Measurements from ENCODE around the gene DNASE1. TPM values are rescaled to one million over a fixed set of nuclear protein-coding genes. Genes with fewer than 3 reads are reported as not detected.

The DNASE1 gene
- total and polyA plus RNA-seq, 9 of the 15 experiments (the other 6 are each of a cell fraction or from before 2014, with no cell fraction given): 0.53 to 10.1 (median 5.9) TPM

DNA sequence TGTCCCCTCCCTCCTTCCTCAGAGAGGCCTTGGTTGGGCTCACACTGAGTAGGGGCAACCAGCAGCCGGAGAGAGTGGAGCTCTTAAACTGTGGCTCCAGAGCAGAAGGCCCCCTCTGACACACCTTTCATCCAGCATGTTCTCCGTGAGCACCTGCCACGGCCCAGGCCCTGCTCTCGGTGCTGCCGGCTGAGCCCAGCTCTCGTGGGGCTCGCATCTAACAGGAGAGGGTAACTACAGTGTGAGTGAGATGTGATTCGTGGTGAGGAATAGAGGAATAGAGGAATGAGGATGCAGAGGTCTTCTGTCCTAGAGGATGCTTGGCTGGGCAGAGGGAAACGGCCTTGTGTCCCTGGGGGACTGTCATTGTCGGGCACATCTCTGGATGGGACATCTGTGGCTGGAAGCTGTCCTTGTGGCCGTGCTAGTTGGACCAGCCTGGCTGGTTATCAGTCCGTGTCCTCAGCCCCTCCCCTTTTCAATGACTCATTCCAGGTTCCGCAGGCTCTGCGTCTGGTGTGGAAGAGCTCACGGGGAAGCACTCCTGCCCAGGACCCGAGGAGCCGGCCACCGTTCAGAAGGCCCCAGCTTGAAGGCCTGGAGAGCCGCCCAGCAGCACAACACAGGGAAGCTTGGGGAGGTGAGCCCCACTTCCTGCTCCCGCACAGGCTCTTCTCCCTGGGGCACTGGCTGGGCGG, 11.9 kb upstream of the DNASE1 start (continued):
- TF ChIP-seq, protein P1, sequence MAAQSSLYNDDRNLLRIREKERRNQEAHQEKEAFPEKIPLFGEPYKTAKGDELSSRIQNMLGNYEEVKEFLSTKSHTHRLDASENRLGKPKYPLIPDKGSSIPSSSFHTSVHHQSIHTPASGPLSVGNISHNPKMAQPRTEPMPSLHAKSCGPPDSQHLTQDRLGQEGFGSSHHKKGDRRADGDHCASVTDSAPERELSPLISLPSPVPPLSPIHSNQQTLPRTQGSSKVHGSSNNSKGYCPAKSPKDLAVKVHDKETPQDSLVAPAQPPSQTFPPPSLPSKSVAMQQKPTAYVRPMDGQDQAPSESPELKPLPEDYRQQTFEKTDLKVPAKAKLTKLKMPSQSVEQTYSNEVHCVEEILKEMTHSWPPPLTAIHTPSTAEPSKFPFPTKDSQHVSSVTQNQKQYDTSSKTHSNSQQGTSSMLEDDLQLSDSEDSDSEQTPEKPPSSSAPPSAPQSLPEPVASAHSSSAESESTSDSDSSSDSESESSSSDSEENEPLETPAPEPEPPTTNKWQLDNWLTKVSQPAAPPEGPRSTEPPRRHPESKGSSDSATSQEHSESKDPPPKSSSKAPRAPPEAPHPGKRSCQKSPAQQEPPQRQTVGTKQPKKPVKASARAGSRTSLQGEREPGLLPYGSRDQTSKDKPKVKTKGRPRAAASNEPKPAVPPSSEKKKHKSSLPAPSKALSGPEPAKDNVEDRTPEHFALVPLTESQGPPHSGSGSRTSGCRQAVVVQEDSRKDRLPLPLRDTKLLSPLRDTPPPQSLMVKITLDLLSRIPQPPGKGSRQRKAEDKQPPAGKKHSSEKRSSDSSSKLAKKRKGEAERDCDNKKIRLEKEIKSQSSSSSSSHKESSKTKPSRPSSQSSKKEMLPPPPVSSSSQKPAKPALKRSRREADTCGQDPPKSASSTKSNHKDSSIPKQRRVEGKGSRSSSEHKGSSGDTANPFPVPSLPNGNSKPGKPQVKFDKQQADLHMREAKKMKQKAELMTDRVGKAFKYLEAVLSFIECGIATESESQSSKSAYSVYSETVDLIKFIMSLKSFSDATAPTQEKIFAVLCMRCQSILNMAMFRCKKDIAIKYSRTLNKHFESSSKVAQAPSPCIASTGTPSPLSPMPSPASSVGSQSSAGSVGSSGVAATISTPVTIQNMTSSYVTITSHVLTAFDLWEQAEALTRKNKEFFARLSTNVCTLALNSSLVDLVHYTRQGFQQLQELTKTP (IDR thresholded peaks at IDR 0.05; ENCODE audit: low read depth in 1 of 2, partially characterized antibody in 2 of 2): no peak
- TF ChIP-seq ARHGAP35 (IDR thresholded peaks at IDR 0.05; ENCODE audit: partially characterized antibody) (peak; percentile 26), RBM17 (IDR thresholded peaks at IDR 0.05; ENCODE audit: borderline replicate concordance, low read depth, low read length) (no peak), E2F3 (CRISPR knock-in tag; IDR thresholded peaks at IDR 0.05) (no peak), HNRNPL (IDR thresholded peaks at IDR 0.05; ENCODE audit: low read depth, low read length) (no peak), ELF4 (CRISPR knock-in tag; IDR thresholded peaks at IDR 0.05) (no peak), MTA3 (IDR thresholded peaks at IDR 0.05; ENCODE audit: borderline replicate concordance) (0 out of 2 replicates have a peak, but pooled peaks have one; percentile 20), LARP7 (IDR thresholded peaks at IDR 0.05) (no peak), COPS2 (conservative IDR thresholded peaks at IDR 0.05) (no peak), FOXK1 (CRISPR knock-in tag; IDR thresholded peaks at IDR 0.05; ENCODE audit: borderline replicate concordance) (no peak), PRMT5 (CRISPR knock-in tag; IDR thresholded peaks at IDR 0.05) (no peak), ZNF695 (CRISPR knock-in tag; IDR thresholded peaks at IDR 0.05) (no peak), ZC3H4 (CRISPR knock-in tag; IDR thresholded peaks at IDR 0.05; ENCODE audit: borderline replicate concordance) (no peak), FOXA3 (CRISPR knock-in tag; conservative IDR thresholded peaks at IDR 0.05 in 1 of 2, IDR thresholded peaks at IDR 0.05 in 1 of 2) (no peak), ATF7 (IDR thresholded peaks at IDR 0.05) (peak; percentile 62; the same call in 1 of the 2 replicates), SRSF9 (IDR thresholded peaks at IDR 0.05; ENCODE audit: borderline replicate concordance, low read depth, low read length) (no peak), RCOR1 (IDR thresholded peaks at IDR 0.05; ENCODE audit: borderline replicate concordance in 1 of 2, low read depth in 2 of 2, low read length in 2 of 2) (peak in 1 of 2 experiments; percentile 31; a peak in 1 of 4 replicates)
- TF ChIP-seq, protein P2, sequence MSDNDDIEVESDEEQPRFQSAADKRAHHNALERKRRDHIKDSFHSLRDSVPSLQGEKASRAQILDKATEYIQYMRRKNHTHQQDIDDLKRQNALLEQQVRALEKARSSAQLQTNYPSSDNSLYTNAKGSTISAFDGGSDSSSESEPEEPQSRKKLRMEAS (CRISPR knock-in tag; IDR thresholded peaks at IDR 0.05): 0 out of 2 replicates have a peak, but pooled peaks have one; percentile 44
- TF ChIP-seq, protein P3, sequence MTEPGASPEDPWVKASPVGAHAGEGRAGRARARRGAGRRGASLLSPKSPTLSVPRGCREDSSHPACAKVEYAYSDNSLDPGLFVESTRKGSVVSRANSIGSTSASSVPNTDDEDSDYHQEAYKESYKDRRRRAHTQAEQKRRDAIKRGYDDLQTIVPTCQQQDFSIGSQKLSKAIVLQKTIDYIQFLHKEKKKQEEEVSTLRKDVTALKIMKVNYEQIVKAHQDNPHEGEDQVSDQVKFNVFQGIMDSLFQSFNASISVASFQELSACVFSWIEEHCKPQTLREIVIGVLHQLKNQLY (CRISPR knock-in tag; conservative IDR thresholded peaks at IDR 0.05): no peak
- TF ChIP-seq, protein P4, sequence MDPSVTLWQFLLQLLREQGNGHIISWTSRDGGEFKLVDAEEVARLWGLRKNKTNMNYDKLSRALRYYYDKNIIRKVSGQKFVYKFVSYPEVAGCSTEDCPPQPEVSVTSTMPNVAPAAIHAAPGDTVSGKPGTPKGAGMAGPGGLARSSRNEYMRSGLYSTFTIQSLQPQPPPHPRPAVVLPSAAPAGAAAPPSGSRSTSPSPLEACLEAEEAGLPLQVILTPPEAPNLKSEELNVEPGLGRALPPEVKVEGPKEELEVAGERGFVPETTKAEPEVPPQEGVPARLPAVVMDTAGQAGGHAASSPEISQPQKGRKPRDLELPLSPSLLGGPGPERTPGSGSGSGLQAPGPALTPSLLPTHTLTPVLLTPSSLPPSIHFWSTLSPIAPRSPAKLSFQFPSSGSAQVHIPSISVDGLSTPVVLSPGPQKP (CRISPR knock-in tag; IDR thresholded peaks at IDR 0.05): no peak
- TF ChIP-seq, protein P5, sequence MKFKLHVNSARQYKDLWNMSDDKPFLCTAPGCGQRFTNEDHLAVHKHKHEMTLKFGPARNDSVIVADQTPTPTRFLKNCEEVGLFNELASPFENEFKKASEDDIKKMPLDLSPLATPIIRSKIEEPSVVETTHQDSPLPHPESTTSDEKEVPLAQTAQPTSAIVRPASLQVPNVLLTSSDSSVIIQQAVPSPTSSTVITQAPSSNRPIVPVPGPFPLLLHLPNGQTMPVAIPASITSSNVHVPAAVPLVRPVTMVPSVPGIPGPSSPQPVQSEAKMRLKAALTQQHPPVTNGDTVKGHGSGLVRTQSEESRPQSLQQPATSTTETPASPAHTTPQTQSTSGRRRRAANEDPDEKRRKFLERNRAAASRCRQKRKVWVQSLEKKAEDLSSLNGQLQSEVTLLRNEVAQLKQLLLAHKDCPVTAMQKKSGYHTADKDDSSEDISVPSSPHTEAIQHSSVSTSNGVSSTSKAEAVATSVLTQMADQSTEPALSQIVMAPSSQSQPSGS (CRISPR knock-in tag; IDR thresholded peaks at IDR 0.05): no peak
